Ramos (cell line): Measurements from ENCODE around the gene NUDT2.
"Not testable (repeated sequence)": the region's sequence is repeated elsewhere in the genome, so short reads cannot be mapped to it uniquely, and the experiment has no call there.

ENCODE experiments used
- in situ Hi-C: fragments of 300-500 bp; cut with MboI; formaldehyde crosslinking; loops from one replicate; pipeline ENCODE4 v1.14.3; 2022; ENCODE audit warnings: low sequenced_read_pairs; ENCODE audit not compliant: unreplicated experiment

Gene NUDT2

GRCh38 chr9:34368796-34369195 lies 39.4 kb downstream of the NUDT2 start:
- in situ Hi-C loops = not testable (repeated sequence)

DNA sequence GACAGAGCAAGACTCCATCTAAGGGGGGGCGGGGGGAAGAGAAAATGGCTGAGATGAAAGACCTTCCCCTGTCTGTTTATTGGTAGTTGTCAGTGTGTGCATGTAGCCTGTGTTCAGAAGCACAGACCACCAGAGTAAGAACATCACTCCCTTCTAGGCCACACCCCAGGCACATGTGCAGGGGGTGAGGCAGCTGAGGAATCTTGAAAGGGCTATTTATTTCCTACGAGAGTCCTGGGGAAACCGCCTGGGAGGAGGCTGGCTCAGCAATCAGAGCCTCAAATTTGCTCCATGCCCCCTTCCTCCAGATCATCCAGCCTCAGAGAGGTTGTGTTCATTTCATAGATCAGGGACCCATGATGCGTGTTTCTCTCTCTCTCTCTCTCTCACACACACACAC lies 40.3 kb downstream of the NUDT2 start:
- in situ Hi-C loops = loop anchor here (10.0 kb wide), 1 partner anchor 195 kb away; the partner anchor contains the start of gene UBAP1

GRCh38 chr9:34370335-34370969 lies 41.1 kb downstream of the NUDT2 start:
- in situ Hi-C loops = loop anchor here (10.0 kb wide), 1 partner anchor 196 kb away; the partner anchor contains the start of gene UBAP1

DNA sequence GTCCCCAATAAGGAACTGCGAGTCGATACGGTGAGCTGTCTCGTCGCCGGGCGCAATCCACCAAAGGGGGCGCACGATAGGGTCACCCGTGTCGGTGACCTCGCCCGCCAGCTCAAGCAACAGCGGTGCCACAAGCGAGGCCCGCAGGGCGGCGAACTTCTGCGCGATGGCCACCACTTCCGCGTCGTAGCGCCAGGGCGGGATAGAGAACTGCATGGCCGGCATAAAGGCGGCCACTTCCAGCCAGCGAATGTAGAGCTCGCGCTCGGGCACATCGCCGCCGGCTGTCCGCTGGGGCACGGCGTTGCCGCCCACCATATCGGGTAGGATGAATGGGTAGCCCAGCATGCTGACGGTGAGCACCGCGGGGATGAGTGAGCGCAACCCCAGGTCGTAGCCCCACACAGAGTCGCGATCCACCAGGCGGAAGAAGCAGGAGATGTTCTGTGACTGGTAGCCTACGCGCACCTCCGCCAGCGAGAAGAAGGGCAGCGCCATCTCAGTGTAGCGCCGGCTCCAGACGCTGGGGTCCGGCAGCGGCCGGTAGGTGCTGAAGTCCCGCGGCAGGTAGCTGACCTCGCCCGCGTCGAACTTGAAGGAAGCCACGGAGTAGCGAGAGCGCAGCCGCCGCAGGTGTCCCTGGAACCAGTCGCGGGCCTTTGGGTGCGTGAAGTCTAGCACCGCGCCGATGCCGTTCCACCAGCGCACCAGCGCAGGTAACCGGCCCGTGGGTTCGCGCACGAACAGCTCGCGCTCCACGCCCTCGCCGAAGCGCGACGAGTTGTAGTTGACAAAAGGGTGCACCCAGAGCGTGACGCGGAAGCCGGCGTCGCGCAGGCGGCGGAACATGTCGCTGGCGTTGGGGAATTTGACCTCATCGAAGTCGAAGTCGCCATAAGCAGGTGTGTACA lies 41.9 kb downstream of the NUDT2 start:
- in situ Hi-C loops = loop anchor here (10.0 kb wide), 1 partner anchor 196 kb away; the partner anchor contains the start of gene UBAP1

- in situ Hi-C loops = loop anchor here (10.0 kb wide), 1 partner anchor 197 kb away; the partner anchor contains the start of gene UBAP1
These were observed 42.6 kb downstream of the NUDT2 start for GRCh38 chr9:34371886-34372466.

DNA sequence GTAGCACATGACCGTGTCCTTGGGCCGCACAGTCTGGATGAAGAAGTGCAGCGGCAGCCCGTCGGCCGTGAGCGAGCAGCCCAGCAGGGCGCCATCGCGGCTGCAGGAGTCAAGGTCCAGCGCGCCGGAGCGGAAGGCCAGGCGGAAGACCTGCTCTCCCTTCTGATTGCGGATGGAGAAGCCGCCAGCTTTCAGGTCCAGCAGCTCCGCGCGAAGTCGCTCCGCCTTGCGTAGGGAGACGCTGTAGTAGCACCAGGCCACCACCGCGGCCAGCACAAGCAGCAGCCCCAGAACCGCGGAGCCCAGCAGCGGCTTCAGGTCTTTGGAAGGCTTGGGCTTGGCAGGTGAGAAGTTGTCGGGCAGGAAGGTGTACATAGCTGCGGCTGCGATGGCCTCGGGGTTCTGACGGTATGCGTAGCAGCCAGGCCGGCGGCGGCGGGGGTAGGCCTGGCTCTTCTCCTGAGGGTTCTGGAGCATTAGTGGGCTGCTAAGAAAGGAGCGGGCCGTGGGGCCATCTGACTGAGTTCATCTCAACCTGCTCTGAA lies 43.2 kb downstream of the NUDT2 start:
- in situ Hi-C loops = loop anchor here (10.0 kb wide), 1 partner anchor 198 kb away; the partner anchor contains the start of gene UBAP1

GRCh38 chr9:34373749-34374148 lies 44.4 kb downstream of the NUDT2 start:
- in situ Hi-C loops = loop anchor here (10.0 kb wide), 1 partner anchor 199 kb away; the partner anchor contains the start of gene UBAP1

GRCh38 chr9:34374339-34374738 lies 45.0 kb downstream of the NUDT2 start:
- in situ Hi-C loops = loop anchor here (10.0 kb wide), 1 partner anchor 200 kb away; the partner anchor contains the start of gene UBAP1

GRCh38 chr9:34374905-34375552 lies 45.7 kb downstream of the NUDT2 start:
- in situ Hi-C loops = loop anchor here (10.0 kb wide), 1 partner anchor 200 kb away; the partner anchor contains the start of gene UBAP1

- in situ Hi-C loops = loop anchor here (10.0 kb wide), 1 partner anchor 201 kb away; the partner anchor contains the start of gene UBAP1
These were observed 46.7 kb downstream of the NUDT2 start for GRCh38 chr9:34375901-34376595.

- in situ Hi-C loops = loop anchor here (10.0 kb wide), 1 partner anchor 202 kb away; the partner anchor contains the start of gene UBAP1
These were observed 47.4 kb downstream of the NUDT2 start, which contains the start of gene MYORG for GRCh38 chr9:34376596-34377403. TSS of gene MYORG (minus strand) at chr9:34376898. CDS start at chr9:34372943, 3,955 bp downstream.

DNA sequence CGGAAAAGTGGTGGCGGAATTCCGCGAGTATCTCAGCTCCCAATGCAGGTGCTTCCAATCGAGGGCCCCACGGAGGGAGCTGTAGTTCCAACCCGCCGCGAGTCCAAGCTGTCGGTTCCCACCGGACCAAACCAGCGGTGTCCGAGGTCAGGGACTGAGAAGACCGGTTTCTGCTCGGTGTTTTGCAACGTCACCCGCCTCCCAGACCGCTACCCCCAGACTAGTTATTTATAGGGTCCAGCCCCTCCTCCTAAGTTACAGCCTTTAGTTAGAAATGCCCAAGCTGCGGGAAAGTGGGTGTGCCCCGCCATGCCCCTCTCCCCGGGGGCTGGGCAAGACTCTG lies 48.0 kb downstream of the NUDT2 start:
- in situ Hi-C loops = loop anchor here (10.0 kb wide), 1 partner anchor 203 kb away; the partner anchor contains the start of gene UBAP1

GRCh38 chr9:34378376-34379060 lies 49.1 kb downstream of the NUDT2 start:
- in situ Hi-C loops = loop anchor here (10.0 kb wide), 1 partner anchor 204 kb away; the partner anchor contains the start of gene UBAP1

DNA sequence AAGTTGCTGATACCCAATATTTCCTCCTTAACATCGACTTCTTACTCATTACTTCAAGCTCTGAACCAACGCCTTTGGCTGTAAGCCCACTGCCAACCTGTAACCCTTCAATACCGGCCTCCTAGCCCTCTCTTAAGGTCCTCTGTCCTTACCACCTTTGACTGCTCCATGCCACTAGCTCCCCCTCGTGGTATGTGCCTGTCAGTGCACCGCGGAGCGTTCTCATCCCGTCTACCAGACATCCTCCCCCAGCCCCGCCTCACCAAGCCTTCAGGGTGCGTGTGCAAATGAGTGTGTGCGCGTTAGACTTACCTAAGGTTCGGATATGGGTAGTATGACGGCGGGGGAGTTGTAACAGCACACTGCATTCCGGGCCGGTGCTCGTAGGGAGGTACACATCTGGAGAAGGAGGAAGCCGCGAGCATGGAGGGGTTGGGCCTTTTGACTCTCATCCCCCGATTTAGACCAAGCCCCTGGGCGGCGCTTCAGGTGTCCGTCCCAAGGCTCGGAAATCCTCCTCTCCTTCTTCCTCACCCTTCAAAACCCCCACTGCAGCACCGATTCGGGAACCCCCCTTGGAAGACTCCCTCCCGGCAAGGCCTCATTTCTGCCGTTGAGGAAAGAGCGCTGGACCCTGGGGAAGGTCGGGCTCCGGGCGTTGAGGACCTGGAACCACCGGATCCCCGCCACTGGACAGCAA lies 50.1 kb downstream of the NUDT2 start:
- in situ Hi-C loops = loop anchor here (10.0 kb wide), 1 partner anchor 205 kb away; the partner anchor contains the start of gene UBAP1

GRCh38 chr9:34380034-34380510 lies 50.7 kb downstream of the NUDT2 start:
- in situ Hi-C loops = no loop called here

DNA sequence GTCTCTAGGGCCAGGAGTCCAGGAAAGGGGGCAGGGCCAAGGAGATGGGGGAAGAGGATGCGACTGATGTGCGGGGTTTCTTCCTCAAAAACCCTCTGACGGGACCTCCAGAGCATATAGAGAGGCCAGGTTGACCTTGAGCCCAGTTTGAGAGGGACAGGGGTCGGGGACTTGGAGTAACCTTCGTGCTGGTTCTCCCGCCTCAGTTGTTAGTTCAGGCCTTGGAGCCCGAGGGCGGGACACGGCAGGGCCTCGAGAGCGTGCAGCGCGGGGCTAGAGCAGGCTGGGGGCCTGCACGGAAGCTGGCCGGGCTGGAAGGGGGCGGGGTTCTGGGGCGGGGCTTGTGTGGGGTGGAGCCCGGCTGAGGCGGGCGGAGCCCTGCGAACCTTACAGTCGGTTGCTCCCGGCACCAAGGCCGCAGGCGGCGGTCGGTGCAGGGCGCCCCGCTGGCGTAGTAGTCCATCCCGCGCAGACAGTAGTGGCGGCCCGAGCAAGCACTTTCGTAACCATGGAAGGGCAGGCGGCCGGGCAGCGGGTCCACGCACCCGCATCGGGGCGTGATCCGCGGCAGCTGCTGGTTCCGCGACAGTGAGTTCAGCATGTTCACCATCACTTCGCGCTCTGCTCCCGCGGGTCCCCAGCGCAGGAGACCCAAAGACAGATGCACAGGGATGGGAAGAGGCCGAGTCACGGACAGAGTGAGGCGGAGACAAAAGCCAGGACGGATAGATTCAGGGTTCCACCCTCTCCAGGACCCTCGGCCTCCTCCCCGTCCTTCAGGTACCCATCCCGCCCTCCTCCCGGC lies 51.3 kb downstream of the NUDT2 start:
- in situ Hi-C loops = no loop called here
